ENCODE measurements around the gene AGAP3. TPM values are rescaled to one million over a fixed set of nuclear protein-coding genes. Genes with fewer than 3 reads are reported as not detected.
A peak's percentile ranks its signal among the peaks of the same experiment; 100 is the strongest.

AGAP3 gene
- total RNA-seq, 1 experiment from 2014 or later, result 70.2 TPM

GRCh38 chr7:151053751-151054150 is 32.5 kb upstream of the AGAP3 start:
- BruUV-seq (replicated peaks), result no TSS peak
- no peak overlapping the region for H3K4me3 Mint-ChIP-seq (ENCODE audit: unreplicated experiment)
- Histone ChIP-seq H3K4me3 (ENCODE audit: low read depth, low read length) (no peak overlapping the region), H3K9me3 (no peaks in the 10 kb centered on the region), H3K27me3 (replicated peaks; ENCODE audit: control insufficient read depth, insufficient read depth, low read length) (no peaks in the 10 kb centered on the region), H3K4me1 (0 out of 2 replicates have a peak, but pooled peaks cover 8% of the 10 kb centered on the region), H3K36me3 (ENCODE audit: control insufficient read depth, insufficient read depth, low read length) (no peaks in the 10 kb centered on the region; the same call in 1 of the 2 replicates)
- H3K27me3 Mint-ChIP-seq (ENCODE audit: insufficient read depth, unreplicated experiment), result peaks cover 4% of the 10 kb centered on the region
- intact Hi-C loops (cut with micrococcal nuclease; ENCODE audit: unreplicated experiment), result no loop called here
- TF ChIP-seq, protein P1, sequence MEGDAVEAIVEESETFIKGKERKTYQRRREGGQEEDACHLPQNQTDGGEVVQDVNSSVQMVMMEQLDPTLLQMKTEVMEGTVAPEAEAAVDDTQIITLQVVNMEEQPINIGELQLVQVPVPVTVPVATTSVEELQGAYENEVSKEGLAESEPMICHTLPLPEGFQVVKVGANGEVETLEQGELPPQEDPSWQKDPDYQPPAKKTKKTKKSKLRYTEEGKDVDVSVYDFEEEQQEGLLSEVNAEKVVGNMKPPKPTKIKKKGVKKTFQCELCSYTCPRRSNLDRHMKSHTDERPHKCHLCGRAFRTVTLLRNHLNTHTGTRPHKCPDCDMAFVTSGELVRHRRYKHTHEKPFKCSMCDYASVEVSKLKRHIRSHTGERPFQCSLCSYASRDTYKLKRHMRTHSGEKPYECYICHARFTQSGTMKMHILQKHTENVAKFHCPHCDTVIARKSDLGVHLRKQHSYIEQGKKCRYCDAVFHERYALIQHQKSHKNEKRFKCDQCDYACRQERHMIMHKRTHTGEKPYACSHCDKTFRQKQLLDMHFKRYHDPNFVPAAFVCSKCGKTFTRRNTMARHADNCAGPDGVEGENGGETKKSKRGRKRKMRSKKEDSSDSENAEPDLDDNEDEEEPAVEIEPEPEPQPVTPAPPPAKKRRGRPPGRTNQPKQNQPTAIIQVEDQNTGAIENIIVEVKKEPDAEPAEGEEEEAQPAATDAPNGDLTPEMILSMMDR (IDR thresholded peaks at IDR 0.05; ENCODE audit: insufficient read depth in 1 of 2, low read depth in 1 of 2, low read length in 1 of 2, severe bottlenecking in 1 of 2, unreplicated experiment in 1 of 2), result no peak
- H3K27ac Mint-ChIP-seq (ENCODE audit: unreplicated experiment), result no peak overlapping the region
- POLR2A ChIA-PET, result no interaction called here
- peaks cover 11% of the 10 kb centered on the region for H3K4me1 Mint-ChIP-seq (ENCODE audit: low read depth, unreplicated experiment)
- no peaks in the 10 kb centered on the region for H3K36me3 Mint-ChIP-seq (ENCODE audit: insufficient read depth, unreplicated experiment)
- no peak for DNase-seq
- CTCF ChIA-PET, result no interaction called here
- H3K9me3 Mint-ChIP-seq (ENCODE audit: unreplicated experiment), result no peaks in the 10 kb centered on the region

DNA sequence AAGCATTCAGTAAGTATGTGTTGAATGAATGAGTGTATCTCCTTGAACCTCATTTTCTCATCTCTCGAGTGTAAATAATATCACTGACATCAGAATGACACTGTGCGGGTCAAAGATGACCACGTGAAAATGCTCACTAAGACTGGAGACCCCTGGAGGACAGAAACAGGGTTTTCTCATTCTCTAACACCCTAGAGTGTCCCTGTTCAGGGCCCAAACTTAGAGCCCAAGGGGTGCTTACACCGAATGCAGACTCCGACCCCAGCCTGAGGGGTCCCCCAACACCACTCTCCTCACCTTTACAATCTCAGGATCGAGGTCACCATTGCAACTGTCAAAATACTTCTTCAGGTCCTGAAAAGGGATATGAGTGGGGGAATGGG is 30.0 kb upstream of the AGAP3 start:
- POLR2A ChIA-PET, result no interaction called here
- peak overlapping the region; percentile 95 for H3K4me3 Mint-ChIP-seq (ENCODE audit: unreplicated experiment)
- BruUV-seq (replicated peaks), result no TSS peak

GRCh38 chr7:151056666-151057505 is 29.4 kb upstream of the AGAP3 start:
- no peaks in the 10 kb centered on the region for H3K9me3 ChIP-seq
- no peaks in the 10 kb centered on the region for H3K27me3 ChIP-seq (replicated peaks; ENCODE audit: control insufficient read depth, insufficient read depth, low read length)
- no TSS peak for BruUV-seq (replicated peaks)
- Mint-ChIP-seq H3K27ac (ENCODE audit: unreplicated experiment) (peak overlapping the region; percentile 94), H3K27me3 (ENCODE audit: insufficient read depth, unreplicated experiment) (no peaks in the 10 kb centered on the region), H3K9me3 (ENCODE audit: unreplicated experiment) (no peaks in the 10 kb centered on the region), H3K4me3 (ENCODE audit: unreplicated experiment) (peak overlapping the region; percentile 95), H3K36me3 (ENCODE audit: insufficient read depth, unreplicated experiment) (peaks cover 16% of the 10 kb centered on the region), H3K4me1 (ENCODE audit: low read depth, unreplicated experiment) (peaks cover 24% of the 10 kb centered on the region)
- ChIA-PET POLR2A (no interaction called here), CTCF (interaction anchor here (1.5 kb wide), 1 partner anchor 29 kb away, joined by 6 read pairs; the partner anchor contains the start of gene ABCB8)
- no peak for DNase-seq
- peak overlapping the region; percentile 63 for H3K4me3 ChIP-seq (ENCODE audit: low read depth, low read length)
- intact Hi-C loops (cut with micrococcal nuclease; ENCODE audit: unreplicated experiment), result no loop called here
- no peaks in the 10 kb centered on the region; the same call in 1 of the 2 replicates for H3K36me3 ChIP-seq (ENCODE audit: control insufficient read depth, insufficient read depth, low read length)
- peaks cover 20% of the 10 kb centered on the region for H3K4me1 ChIP-seq
- TF ChIP-seq, protein P1 (IDR thresholded peaks at IDR 0.05; ENCODE audit: insufficient read depth in 1 of 2, low read depth in 1 of 2, low read length in 1 of 2, severe bottlenecking in 1 of 2, unreplicated experiment in 1 of 2), result no peak

More for the DNA sequence above, 30.0 kb upstream of the AGAP3 start:
- no peak for DNase-seq
- intact Hi-C loops (cut with micrococcal nuclease; ENCODE audit: unreplicated experiment), result no loop called here
- Mint-ChIP-seq H3K27me3 (ENCODE audit: insufficient read depth, unreplicated experiment) (no peaks in the 10 kb centered on the region), H3K27ac (ENCODE audit: unreplicated experiment) (no peak overlapping the region), H3K9me3 (ENCODE audit: unreplicated experiment) (no peaks in the 10 kb centered on the region), H3K4me1 (ENCODE audit: low read depth, unreplicated experiment) (peaks cover 17% of the 10 kb centered on the region), H3K36me3 (ENCODE audit: insufficient read depth, unreplicated experiment) (peaks cover 10% of the 10 kb centered on the region)
- H3K36me3 ChIP-seq (ENCODE audit: control insufficient read depth, insufficient read depth, low read length), result no peaks in the 10 kb centered on the region; the same call in 1 of the 2 replicates
- no peaks in the 10 kb centered on the region for H3K9me3 ChIP-seq
- H3K4me1 ChIP-seq, result peaks cover 15% of the 10 kb centered on the region; the same call in 1 of the 2 replicates
- TF ChIP-seq, protein P1 (IDR thresholded peaks at IDR 0.05; ENCODE audit: insufficient read depth in 1 of 2, low read depth in 1 of 2, low read length in 1 of 2, severe bottlenecking in 1 of 2, unreplicated experiment in 1 of 2), result no peak
- no peaks in the 10 kb centered on the region for H3K27me3 ChIP-seq (replicated peaks; ENCODE audit: control insufficient read depth, insufficient read depth, low read length)
- CTCF ChIA-PET, result no interaction called here
- no peak overlapping the region for H3K4me3 ChIP-seq (ENCODE audit: low read depth, low read length)

Measured in Caco-2 (cell line).